ENCODE measurements around the gene AGRN.
"Not testable (repeated sequence)": the region's sequence is repeated elsewhere in the genome, so short reads cannot be mapped to it uniquely, and the experiment has no call there.

AGRN gene

DNA sequence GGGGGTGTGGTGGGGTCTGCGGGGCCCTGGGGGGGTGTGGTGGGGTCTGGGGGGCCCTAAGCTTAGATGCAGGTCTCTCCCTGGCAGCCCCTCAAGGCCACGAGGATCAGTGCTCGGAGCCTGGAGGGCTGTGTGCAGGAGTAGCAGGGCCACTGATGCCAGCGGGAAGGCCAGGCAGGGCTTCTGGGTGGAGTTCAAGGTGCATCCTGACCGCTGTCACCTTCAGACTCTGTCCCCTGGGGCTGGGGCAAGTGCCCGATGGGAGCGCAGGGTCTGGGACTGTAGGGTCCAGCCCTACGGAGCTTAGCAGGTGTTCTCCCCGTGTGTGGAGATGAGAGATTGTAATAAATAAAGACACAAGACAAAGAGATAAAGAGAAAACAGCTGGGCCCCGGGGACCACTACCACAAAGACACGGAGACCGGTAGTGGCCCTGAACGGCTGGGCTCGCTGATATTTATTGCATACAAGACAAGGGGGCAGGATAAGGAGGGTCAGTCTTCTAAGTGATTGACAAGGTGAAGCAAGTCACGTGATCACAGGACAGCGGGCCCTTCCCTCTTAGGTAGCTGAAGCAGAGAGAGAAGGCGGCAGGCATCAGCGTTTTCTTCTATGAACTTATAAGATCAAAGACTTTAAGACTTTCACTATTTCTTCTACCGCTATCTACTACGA, 45.5 kb downstream of the AGRN start:
- no peak for DNase-seq (ENCODE audit: low read depth in 3 of 3)

DNA sequence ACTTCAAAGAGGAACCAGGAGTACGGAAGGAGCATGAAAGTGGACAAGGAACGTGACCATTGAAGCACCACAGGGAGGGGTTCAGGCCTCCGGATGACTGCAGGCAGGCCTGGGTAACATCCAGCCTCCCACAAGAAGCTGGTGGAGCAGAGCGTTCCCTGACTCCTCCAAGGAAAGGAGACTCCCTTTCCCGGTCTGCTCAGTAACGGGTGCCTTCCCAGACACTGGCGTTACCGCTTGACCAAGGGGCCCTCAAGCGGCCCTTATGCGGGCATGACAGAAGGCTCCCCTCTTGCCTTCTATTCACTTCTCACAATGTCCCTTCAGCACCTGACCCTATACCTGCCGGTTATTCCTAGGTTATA, 46.0 kb downstream of the AGRN start:
- DNase-seq (ENCODE audit: low read depth in 3 of 3), result not testable (repeated sequence)

GRCh38 chr1:1066403-1067283, 46.7 kb downstream of the AGRN start:
- DNase-seq (ENCODE audit: low read depth in 3 of 3), result no peak

DNA sequence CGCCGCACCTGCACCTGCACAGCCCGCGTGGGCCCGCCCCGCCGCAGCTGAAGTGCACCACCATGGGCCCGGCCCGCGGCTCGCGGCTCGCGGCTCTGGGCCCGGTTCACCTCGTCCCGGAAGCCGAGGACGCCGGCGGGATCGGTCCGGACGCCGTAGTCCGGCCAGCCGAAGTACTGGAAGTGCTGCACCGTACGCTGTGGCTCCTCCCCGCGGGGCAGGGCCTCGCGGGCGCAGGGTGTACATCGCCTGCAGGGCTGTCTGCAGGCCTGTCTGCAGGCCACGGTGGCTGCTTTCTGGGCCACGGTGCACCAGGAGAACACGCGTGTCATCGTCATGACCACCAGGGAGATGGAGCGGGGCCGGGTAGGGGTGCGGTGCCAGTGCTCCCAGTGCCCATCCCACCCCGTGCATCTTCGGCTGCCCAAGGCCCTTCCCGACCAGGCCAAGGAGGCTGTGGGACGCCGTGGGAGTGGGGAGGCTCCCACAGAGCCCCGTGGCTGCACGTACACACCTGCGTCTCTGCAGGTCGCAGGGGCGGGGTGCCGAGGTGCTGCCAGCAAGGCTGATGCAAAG, 47.5 kb downstream of the AGRN start:
- DNase-seq (ENCODE audit: low read depth in 3 of 3), result no peak

DNA sequence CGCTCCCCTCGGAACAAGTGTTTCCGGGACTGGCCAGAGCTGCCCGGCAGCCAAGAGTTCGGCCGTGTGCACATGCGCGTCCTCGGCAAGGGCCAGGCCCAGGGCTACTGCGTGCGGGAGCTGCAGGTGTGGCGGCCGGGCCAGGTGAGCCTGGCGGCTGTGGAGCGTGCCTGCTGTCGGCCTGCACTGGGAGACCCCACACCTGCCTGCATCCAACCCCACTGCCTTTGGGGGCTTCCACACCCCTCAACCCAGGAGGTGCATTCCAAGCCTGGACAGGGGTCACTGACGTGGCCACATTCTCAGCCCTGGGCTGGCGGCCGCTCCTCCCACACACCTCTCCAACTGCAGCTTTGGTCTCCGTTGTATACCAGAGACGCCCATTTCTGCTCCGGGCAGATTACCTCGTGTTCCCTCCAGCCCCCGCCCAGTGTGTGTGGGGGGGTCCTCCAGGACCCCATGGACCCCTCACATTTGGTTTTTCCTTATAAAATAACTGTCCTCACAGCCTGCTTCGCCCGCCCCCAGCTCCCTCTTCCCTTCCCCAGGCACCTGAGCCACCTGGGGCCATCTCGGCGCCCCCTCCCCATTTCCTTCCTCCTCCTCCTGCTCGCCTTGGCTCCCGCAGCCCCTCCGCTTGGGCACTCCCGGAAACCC, 48.1 kb downstream of the AGRN start:
- no peak for DNase-seq (ENCODE audit: low read depth in 3 of 3)

GRCh38 chr1:1068517-1069055, 48.7 kb downstream of the AGRN start:
- DNase-seq (ENCODE audit: low read depth in 3 of 3), result no peak

DNA sequence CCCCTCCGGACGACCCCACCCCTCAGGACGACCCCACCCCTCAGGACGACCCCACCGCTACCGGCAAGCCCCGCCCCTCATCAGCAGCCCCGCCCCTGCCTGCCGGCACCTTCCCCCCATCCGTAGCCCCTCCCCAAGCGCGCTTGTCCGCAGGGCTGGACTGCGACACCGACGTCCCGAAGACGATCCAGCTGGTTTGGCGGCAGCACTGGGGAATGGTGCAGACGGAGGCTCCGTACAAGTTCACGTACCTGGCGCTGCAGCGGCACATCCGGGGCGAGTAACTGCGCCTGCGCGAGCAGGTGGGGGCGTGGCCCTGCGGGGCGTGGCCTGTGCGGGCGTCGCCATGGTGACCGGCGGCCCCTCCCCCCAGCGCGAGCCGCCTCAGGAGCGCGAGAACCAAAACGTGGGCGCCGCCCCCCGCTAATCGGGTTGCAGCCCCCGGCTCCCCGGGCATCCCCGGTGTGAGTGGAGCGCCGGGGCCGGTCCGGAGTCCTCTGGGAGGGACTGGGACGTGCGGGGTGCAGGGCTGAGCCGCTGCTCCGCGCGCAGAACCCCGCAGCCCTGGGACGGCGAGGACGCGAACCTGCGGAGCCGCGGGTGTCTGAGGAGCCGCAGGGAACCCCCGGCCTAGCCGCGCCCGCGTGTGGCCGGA, 49.3 kb downstream of the AGRN start:
- DNase-seq (ENCODE audit: low read depth in 3 of 3), result peak; percentile 78 to 81 (median 79)

GRCh38 chr1:1069711-1070676, 50.1 kb downstream of the AGRN start:
- no peak for DNase-seq (ENCODE audit: low read depth in 3 of 3)

- no peak for DNase-seq (ENCODE audit: low read depth in 3 of 3)
Measured at GRCh38 chr1:1071486-1072298, 51.8 kb downstream of the AGRN start.

- DNase-seq (ENCODE audit: low read depth in 3 of 3), result no peak
Measured at GRCh38 chr1:1072299-1072848, 52.5 kb downstream of the AGRN start.

- DNase-seq (ENCODE audit: low read depth in 3 of 3), result no peak
Measured at GRCh38 chr1:1072849-1073742, 53.2 kb downstream of the AGRN start.

GRCh38 chr1:1073743-1074587, 54.0 kb downstream of the AGRN start, which contains the start of gene RNF223:
TSS of gene RNF223 (minus strand) at chr1:1074306. CDS start at chr1:1072566, 1,740 bp downstream.
- DNase-seq (ENCODE audit: low read depth in 3 of 3), result no peak

GRCh38 chr1:1074631-1075147, 54.8 kb downstream of the AGRN start:
- no peak for DNase-seq (ENCODE audit: low read depth in 3 of 3)

- DNase-seq (ENCODE audit: low read depth in 3 of 3), result no peak
Measured at GRCh38 chr1:1075148-1075935, 55.4 kb downstream of the AGRN start.

- not testable (repeated sequence) for DNase-seq (ENCODE audit: low read depth in 3 of 3)
Measured at GRCh38 chr1:1077396-1077795, 57.5 kb downstream of the AGRN start.

Measured in stimulated activated CD4-positive, alpha-beta T cell treated with anti-CD3 and anti-CD28 coated beads, TNF-alpha, amount 100 ng/mL, for 24 hours (primary cell).